ENCODE results near the gene MSH2. TPM values are rescaled to one million over a fixed set of nuclear protein-coding genes. Genes with fewer than 3 reads are reported as not detected.
"Not testable (repeated sequence)": the region's sequence is repeated elsewhere in the genome, so short reads cannot be mapped to it uniquely, and the experiment has no call there.

MSH2 gene
- total and polyA plus RNA-seq, 2 donors (not counting 1 experiment from before 2014, with no cell fraction given) = 15.4 to 19.7 TPM

- Histone ChIP-seq H3K9ac (ENCODE audit: insufficient read depth, low read length) (no peak overlapping the region), H3K4me2 (ENCODE audit: extremely low read depth, insufficient read depth, low read length) (no peak overlapping the region), H3K36me3 (ENCODE audit: control insufficient read depth, insufficient read depth, low read length) (no peaks in the 10 kb centered on the region), H4K20me1 (ENCODE audit: control insufficient read depth, extremely low read depth, insufficient read depth, low read length) (no peaks in the 10 kb centered on the region), H2AFZ (ENCODE audit: low read length) (no peak overlapping the region), H3K27ac (ENCODE audit: insufficient read depth, low read length) (no peak overlapping the region), H3K79me2 (ENCODE audit: control insufficient read depth, insufficient read depth, low read length) (no peaks in the 10 kb centered on the region), H3K9me3 (ENCODE audit: control insufficient read depth, insufficient read depth, low read depth, low read length) (no peaks in the 10 kb centered on the region), H3K4me1 (ENCODE audit: control insufficient read depth, extremely low read depth, insufficient read depth, low read length) (no peaks in the 10 kb centered on the region), H3K27me3 (ENCODE audit: control insufficient read depth, insufficient read depth, low read length) (no peaks in the 10 kb centered on the region), H3K4me3 (replicated peaks in 1 of 4; ENCODE audit: control extremely low read depth in 1 of 4, insufficient read depth in 1 of 4, low read depth in 3 of 4, low read length in 4 of 4) (no peak overlapping the region)
- TF ChIP-seq CTCF (conservative IDR thresholded peaks at IDR 0.05 in 1 of 2, IDR thresholded peaks at IDR 0.05 in 1 of 2; ENCODE audit: low read depth in 1 of 2, low read length in 2 of 2) = no peak
- no peak for TF ChIP-seq EZH2 (IDR thresholded peaks at IDR 0.05; ENCODE audit: low read length, missing control alignments)
- DNase-seq (ENCODE audit: low read depth in 2 of 2) = no peak
Observed at GRCh38 chr2:47452761-47453160, 49.8 kb downstream of the MSH2 start.

- H3K4me2 ChIP-seq (ENCODE audit: extremely low read depth, insufficient read depth, low read length); H3K27ac ChIP-seq (ENCODE audit: insufficient read depth, low read length); H3K4me3 ChIP-seq (replicated peaks in 1 of 4; ENCODE audit: control extremely low read depth in 1 of 4, insufficient read depth in 1 of 4, low read depth in 3 of 4, low read length in 4 of 4); H3K27me3 ChIP-seq (ENCODE audit: control insufficient read depth, insufficient read depth, low read length); H3K4me1 ChIP-seq (ENCODE audit: control insufficient read depth, extremely low read depth, insufficient read depth, low read length); DNase-seq (ENCODE audit: low read depth in 2 of 2); H4K20me1 ChIP-seq (ENCODE audit: control insufficient read depth, extremely low read depth, insufficient read depth, low read length); H3K36me3 ChIP-seq (ENCODE audit: control insufficient read depth, insufficient read depth, low read length); H3K9ac ChIP-seq (ENCODE audit: insufficient read depth, low read length); H3K9me3 ChIP-seq (ENCODE audit: control insufficient read depth, insufficient read depth, low read depth, low read length); H2AFZ ChIP-seq (ENCODE audit: low read length); H3K79me2 ChIP-seq (ENCODE audit: control insufficient read depth, insufficient read depth, low read length): not testable (repeated sequence)
Observed at GRCh38 chr2:47454818-47455217, 51.9 kb downstream of the MSH2 start.

GRCh38 chr2:47455411-47455810, 52.5 kb downstream of the MSH2 start:
- Histone ChIP-seq H3K4me1 (ENCODE audit: control insufficient read depth, extremely low read depth, insufficient read depth, low read length) (no peaks in the 10 kb centered on the region), H3K9ac (ENCODE audit: insufficient read depth, low read length) (no peak overlapping the region), H3K4me3 (replicated peaks in 1 of 4; ENCODE audit: control extremely low read depth in 1 of 4, insufficient read depth in 1 of 4, low read depth in 3 of 4, low read length in 4 of 4) (no peak overlapping the region), H3K27ac (ENCODE audit: insufficient read depth, low read length) (no peak overlapping the region), H3K9me3 (ENCODE audit: control insufficient read depth, insufficient read depth, low read depth, low read length) (no peaks in the 10 kb centered on the region), H3K27me3 (ENCODE audit: control insufficient read depth, insufficient read depth, low read length) (no peaks in the 10 kb centered on the region), H3K79me2 (ENCODE audit: control insufficient read depth, insufficient read depth, low read length) (no peaks in the 10 kb centered on the region), H3K36me3 (ENCODE audit: control insufficient read depth, insufficient read depth, low read length) (no peaks in the 10 kb centered on the region), H4K20me1 (ENCODE audit: control insufficient read depth, extremely low read depth, insufficient read depth, low read length) (no peaks in the 10 kb centered on the region), H3K4me2 (ENCODE audit: extremely low read depth, insufficient read depth, low read length) (no peak overlapping the region), H2AFZ (ENCODE audit: low read length) (no peak overlapping the region)
- DNase-seq (ENCODE audit: low read depth in 2 of 2) = no peak
- TF ChIP-seq EZH2 (IDR thresholded peaks at IDR 0.05; ENCODE audit: low read length, missing control alignments) = no peak
- no peak for TF ChIP-seq CTCF (conservative IDR thresholded peaks at IDR 0.05 in 1 of 2, IDR thresholded peaks at IDR 0.05 in 1 of 2; ENCODE audit: low read depth in 1 of 2, low read length in 2 of 2)
